ENCODE measurements around the gene RBM7.

DNA sequence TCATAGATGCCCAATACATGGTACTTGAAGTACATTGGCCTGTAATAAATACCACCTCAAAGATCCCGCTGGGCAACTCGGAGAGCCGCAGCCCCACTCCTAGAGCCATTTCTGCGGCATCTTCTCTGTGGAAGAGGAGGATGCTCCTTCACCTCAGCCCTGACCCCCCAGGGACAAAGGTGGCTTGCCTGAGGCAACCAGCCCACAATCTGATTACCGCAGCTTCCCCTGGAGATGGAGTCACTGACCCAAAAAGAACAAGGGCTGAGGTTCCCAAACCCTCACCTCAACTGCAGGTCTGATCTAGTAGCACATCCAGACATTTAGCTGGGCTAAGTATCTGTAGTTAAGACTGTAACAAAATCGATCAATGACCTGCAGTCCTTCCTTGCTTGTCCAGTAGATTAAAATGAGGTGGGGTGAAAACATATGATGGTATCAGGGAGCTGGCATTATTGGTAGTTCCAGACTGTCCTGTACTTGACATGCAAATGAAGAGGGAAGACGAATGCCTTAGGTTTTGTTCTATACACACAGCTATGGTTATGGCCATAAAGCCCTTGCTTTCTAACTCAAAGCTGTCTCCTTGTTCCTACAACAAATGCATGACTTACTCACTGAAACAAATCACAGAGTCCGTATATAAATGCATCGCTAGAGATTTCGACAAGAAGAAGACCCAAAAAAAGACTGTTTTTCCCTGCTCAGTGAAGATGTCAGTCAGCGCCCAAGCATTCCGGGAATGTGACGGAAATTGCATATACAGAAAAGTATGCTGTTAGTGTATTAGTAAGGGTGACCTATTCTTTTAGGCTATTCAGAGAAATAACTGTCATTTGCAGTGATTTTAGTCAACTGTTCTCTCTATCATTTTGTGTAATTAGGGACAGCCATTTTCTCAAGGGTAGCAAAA lies 33.9 kb upstream of the RBM7 start:
- TF ChIP-seq, protein P1, sequence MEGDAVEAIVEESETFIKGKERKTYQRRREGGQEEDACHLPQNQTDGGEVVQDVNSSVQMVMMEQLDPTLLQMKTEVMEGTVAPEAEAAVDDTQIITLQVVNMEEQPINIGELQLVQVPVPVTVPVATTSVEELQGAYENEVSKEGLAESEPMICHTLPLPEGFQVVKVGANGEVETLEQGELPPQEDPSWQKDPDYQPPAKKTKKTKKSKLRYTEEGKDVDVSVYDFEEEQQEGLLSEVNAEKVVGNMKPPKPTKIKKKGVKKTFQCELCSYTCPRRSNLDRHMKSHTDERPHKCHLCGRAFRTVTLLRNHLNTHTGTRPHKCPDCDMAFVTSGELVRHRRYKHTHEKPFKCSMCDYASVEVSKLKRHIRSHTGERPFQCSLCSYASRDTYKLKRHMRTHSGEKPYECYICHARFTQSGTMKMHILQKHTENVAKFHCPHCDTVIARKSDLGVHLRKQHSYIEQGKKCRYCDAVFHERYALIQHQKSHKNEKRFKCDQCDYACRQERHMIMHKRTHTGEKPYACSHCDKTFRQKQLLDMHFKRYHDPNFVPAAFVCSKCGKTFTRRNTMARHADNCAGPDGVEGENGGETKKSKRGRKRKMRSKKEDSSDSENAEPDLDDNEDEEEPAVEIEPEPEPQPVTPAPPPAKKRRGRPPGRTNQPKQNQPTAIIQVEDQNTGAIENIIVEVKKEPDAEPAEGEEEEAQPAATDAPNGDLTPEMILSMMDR (IDR thresholded peaks at IDR 0.05; ENCODE audit: insufficient read depth, low read length, poor library complexity, severe bottlenecking) = no peak
- no peak for TF ChIP-seq EZH2phosphoT487 (conservative IDR thresholded peaks at IDR 0.05; ENCODE audit: low read length)
